ENCODE measurements around the gene KRTAP10-6. TPM values are rescaled to one million over a fixed set of nuclear protein-coding genes. Genes with fewer than 3 reads are reported as not detected.
A peak's percentile ranks its signal among the peaks of the same experiment; 100 is the strongest.
"Not testable (repeated sequence)": the region's sequence is repeated elsewhere in the genome, so short reads cannot be mapped to it uniquely, and the experiment has no call there.

The KRTAP10-6 gene
- total RNA-seq, 2 experiments from 2014 or later, result not detected

DNA sequence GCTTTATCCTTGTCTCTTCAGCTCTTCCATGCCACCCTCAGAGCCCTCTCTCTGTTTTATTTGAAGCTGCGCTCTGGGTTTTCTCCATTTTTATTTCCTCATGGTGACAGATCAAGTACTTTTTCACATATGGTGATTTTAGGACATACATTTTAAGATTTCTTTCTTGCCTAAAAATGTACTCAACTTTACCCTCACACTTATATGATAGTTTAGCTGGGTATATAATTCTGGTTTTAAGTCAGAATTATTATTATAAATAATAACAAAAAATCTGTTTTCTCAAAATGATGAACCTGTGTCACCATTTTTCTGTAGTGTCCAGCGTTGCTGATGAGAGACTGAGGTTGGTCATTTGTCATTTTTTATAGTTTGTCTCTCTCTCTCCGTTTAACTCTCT lies 11.1 kb downstream of the KRTAP10-6 start:
- H3K27me3 ChIP-seq (ENCODE audit: control insufficient read depth in 1 of 2, insufficient read depth in 2 of 2, low read length in 2 of 2), result peaks cover 0 to 10% of the 10 kb centered on the region in 2 experiments
- DNase-seq (no peak), ATAC-seq (ENCODE audit: poor library complexity) (no peak)
- CTCF ChIA-PET, result no interaction called here
- H3K9me3 ChIP-seq (ENCODE audit: control insufficient read depth in 1 of 2, insufficient read depth in 1 of 2, low read length in 2 of 2), result peaks cover 12 to 41% of the 10 kb centered on the region in 2 experiments
- POLR2A ChIA-PET, result interaction anchor here (0.6 to 1.5 kb wide), 2 partner anchors 33 to 184 kb away, joined by 3 to 6 read pairs; no protein-coding TSS in a partner anchor
- H3K4me3 ChIP-seq (ENCODE audit: low read length), result no peak overlapping the region
- no peak overlapping the region for H3K27ac ChIP-seq (ENCODE audit: low read depth in 1 of 2, low read length in 2 of 2)
- Mint-ChIP-seq H3K4me3 (peak overlapping the region; percentile 8), H3K36me3 (ENCODE audit: low read depth) (no peaks in the 10 kb centered on the region), H3K9me3 (peaks cover 14% of the 10 kb centered on the region), H3K27ac (no peak overlapping the region), H3K27me3 (peaks cover 27% of the 10 kb centered on the region), H3K4me1 (ENCODE audit: low read depth) (peaks cover 24% of the 10 kb centered on the region)
- TF ChIP-seq, protein P1, sequence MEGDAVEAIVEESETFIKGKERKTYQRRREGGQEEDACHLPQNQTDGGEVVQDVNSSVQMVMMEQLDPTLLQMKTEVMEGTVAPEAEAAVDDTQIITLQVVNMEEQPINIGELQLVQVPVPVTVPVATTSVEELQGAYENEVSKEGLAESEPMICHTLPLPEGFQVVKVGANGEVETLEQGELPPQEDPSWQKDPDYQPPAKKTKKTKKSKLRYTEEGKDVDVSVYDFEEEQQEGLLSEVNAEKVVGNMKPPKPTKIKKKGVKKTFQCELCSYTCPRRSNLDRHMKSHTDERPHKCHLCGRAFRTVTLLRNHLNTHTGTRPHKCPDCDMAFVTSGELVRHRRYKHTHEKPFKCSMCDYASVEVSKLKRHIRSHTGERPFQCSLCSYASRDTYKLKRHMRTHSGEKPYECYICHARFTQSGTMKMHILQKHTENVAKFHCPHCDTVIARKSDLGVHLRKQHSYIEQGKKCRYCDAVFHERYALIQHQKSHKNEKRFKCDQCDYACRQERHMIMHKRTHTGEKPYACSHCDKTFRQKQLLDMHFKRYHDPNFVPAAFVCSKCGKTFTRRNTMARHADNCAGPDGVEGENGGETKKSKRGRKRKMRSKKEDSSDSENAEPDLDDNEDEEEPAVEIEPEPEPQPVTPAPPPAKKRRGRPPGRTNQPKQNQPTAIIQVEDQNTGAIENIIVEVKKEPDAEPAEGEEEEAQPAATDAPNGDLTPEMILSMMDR (IDR thresholded peaks at IDR 0.05), result no peak
- intact Hi-C loops (cut with DNase I, micrococcal nuclease), result no loop called here
- H3K36me3 ChIP-seq (ENCODE audit: insufficient read depth, low read length), result no peaks in the 10 kb centered on the region
- H3K4me1 ChIP-seq (ENCODE audit: insufficient read depth, low read length), result peaks cover 3% of the 10 kb centered on the region

DNA sequence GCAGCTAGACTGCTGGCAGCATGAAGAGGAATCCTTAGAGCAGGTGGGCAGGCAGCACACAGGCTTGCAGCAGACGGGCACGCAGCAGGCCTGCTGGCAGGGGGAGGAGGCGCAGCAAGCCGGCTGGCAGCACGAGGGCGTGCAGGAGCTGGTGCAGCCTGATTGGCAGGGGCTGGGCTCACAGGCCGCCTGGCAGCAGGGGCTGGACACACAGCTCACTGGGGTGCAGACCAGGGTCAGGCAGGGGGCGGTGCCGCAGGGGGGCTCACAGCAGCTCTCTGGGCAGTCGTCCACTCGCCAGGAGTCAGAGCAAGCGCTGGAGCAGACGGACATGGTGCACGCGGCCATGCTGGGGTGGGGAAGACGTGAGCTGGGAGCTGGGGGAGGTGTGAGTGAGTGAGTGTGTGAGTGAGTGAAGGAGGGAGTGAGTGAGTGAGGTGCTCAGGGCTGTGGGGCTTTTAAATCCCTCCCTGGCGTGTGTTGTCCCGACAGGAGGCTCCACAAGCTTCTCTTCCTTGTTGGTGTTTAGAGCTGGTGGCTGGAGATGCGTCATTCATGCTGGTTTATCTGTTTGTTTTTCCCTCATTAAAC lies 12.0 kb downstream of the KRTAP10-6 start, which contains the start of gene KRTAP10-5:
TSS of gene KRTAP10-5 (minus strand) at position 374 of the 591 bp plus-strand sequence. CDS start at position 348, 26 bp downstream.
- H3K27ac ChIP-seq (ENCODE audit: low read depth in 1 of 2, low read length in 2 of 2); H3K27ac Mint-ChIP-seq; H3K27me3 ChIP-seq (ENCODE audit: control insufficient read depth in 1 of 2, insufficient read depth in 2 of 2, low read length in 2 of 2); H3K4me3 ChIP-seq (ENCODE audit: low read length); intact Hi-C loops (cut with DNase I, micrococcal nuclease); H3K36me3 ChIP-seq (ENCODE audit: insufficient read depth, low read length); DNase-seq; ATAC-seq (ENCODE audit: poor library complexity); H3K4me1 ChIP-seq (ENCODE audit: insufficient read depth, low read length); H3K36me3 Mint-ChIP-seq (ENCODE audit: low read depth): not testable (repeated sequence)
- H3K4me3 Mint-ChIP-seq, result peak within 1 kb of the TSS; percentile 20
- H3K4me1 Mint-ChIP-seq (ENCODE audit: low read depth), result peaks cover 24% of the 10 kb centered on the region
- POLR2A ChIA-PET, result interaction anchor here (1.5 kb wide), 1 partner anchor 33 kb away, joined by 6 read pairs; no protein-coding TSS in a partner anchor
- CTCF ChIA-PET, result interaction anchor here (0.6 kb wide), 1 partner anchor 48 kb away, joined by 3 read pairs; no protein-coding TSS in a partner anchor
- H3K27me3 Mint-ChIP-seq, result peaks cover 21% of the 10 kb centered on the region
- peaks cover 14% of the 10 kb centered on the region for H3K9me3 Mint-ChIP-seq
- H3K9me3 ChIP-seq (ENCODE audit: control insufficient read depth in 1 of 2, insufficient read depth in 1 of 2, low read length in 2 of 2), result peaks cover 12 to 38% of the 10 kb centered on the region in 2 experiments

DNA sequence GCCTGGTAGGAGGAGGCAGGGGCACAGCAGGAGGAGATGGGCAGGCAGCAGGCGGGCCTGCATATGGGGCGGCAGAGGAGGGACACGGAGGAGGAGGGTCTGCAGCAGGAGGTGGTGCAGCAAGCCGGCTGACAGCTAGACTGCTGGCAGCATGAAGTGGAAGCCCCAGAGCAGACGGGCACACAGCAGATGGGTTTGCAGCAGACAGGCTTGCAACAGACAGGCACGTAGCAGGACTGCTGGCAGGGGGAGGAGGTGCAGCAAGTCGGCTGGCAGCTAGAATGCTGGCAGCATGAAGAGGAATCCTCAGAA lies 12.5 kb downstream of the KRTAP10-6 start:
- no peak overlapping the region for H3K27ac ChIP-seq (ENCODE audit: low read depth in 1 of 2, low read length in 2 of 2)
- peaks cover 12 to 41% of the 10 kb centered on the region in 2 experiments for H3K9me3 ChIP-seq (ENCODE audit: control insufficient read depth in 1 of 2, insufficient read depth in 1 of 2, low read length in 2 of 2)
- Mint-ChIP-seq H3K4me1 (ENCODE audit: low read depth) (peaks cover 24% of the 10 kb centered on the region), H3K27ac (no peak overlapping the region), H3K9me3 (peaks cover 14% of the 10 kb centered on the region), H3K27me3 (peaks cover 17% of the 10 kb centered on the region), H3K4me3 (peak overlapping the region; percentile 20), H3K36me3 (ENCODE audit: low read depth) (no peaks in the 10 kb centered on the region)
- DNase-seq (no peak), ATAC-seq (ENCODE audit: poor library complexity) (no peak)
- CTCF ChIA-PET, result no interaction called here
- no peak overlapping the region for H3K4me3 ChIP-seq (ENCODE audit: low read length)
- intact Hi-C loops (cut with DNase I, micrococcal nuclease), result no loop called here
- POLR2A ChIA-PET, result no interaction called here
- H3K4me1 ChIP-seq (ENCODE audit: insufficient read depth, low read length), result peaks cover 3% of the 10 kb centered on the region
- H3K36me3 ChIP-seq (ENCODE audit: insufficient read depth, low read length), result no peaks in the 10 kb centered on the region
- TF ChIP-seq, protein P1 (IDR thresholded peaks at IDR 0.05), result no peak
- H3K27me3 ChIP-seq (ENCODE audit: control insufficient read depth in 1 of 2, insufficient read depth in 2 of 2, low read length in 2 of 2), result no peaks in the 10 kb centered on the region

Data from CD4-positive, alpha-beta T cell (primary cell).